HG02852 (cell line): ENCODE results near the gene ATP23.

Experiments used
- ATAC-seq: cut with Tn5 transposase; IDR thresholded peaks from one replicate; pipeline ENCODE4 v1.9.1; 2021; ENCODE audit warnings: mild to moderate bottlenecking, moderate library complexity; ENCODE audit not compliant: unreplicated experiment

The ATP23 gene

DNA sequence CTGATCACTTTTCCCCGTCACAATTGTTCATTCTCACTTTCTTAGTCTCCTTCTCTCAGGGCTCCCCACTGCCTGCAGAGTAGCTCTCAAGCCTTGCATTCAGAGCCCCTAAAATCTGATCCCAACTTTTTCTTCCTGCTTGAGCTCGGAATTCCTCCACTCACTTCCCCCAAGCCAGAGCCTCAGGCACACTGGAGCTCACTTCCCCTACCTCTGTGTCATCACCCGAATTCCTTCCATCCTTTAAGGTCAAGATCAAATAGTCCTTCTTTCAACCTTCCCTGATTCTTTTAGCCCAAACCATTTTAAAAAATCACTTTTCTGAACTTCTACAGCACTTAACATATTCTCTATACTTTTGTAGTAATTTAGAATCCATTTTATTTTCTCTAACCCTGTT lies 34.1 kb upstream of the ATP23 start:
- ATAC-seq = no peak

DNA sequence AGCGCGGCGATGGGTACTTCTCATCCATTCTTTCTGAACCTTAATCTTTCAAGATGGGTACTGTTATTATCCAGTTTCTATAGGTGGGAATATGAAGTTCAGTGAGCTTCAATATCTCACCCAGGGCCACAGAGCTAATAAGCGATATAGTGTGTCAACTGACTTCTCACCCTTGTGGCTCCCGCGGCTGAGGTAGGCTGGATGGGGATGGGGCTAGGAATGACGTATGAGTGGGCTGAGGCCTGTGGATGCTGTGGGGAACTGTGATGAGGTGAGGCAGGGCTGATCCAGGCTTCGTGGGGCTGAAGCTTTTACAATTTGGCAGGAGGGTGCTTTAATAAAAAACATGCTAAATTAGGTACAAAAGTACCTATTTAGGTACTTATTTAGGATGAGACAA lies 32.9 kb upstream of the ATP23 start:
- no peak for ATAC-seq

DNA sequence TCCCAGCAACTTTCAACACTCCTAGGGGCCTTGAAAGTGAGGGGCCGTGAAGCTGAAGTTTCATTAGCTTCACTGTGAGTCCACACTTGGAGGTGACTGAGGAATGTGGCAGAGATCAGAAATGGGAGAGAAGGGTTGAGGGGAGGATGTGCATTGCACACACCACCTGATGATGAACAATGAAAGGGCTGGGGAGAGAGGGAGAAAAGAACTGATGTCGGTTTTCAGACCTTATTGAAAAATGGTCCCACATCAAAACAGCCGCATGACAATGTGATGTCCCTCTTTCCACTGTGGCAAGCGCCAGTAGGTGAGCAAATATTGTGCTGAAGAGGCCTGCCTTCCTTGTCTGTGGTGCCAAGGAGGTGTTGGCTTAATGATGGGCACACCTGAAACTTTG lies 32.3 kb upstream of the ATP23 start:
- no peak for ATAC-seq

DNA sequence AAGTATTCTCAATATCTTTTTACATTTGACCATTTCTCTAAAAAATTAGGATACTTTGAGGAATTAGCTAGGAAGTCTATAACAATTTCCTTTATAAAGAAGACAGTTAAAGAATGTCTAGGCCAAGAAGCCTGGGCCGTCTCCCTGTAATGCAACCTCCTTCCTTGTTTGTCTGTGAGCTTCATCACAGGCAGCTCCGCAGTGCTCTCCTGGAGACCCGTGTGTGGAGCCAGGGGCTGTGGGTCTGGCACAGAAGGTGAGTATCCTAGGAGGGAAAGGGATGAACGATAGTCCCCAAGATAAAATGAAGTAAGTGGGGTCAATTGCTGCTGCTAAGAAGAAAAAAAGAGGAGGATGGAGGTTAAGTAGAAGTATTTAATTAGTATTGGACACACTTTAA lies 31.8 kb upstream of the ATP23 start:
- no peak for ATAC-seq

DNA sequence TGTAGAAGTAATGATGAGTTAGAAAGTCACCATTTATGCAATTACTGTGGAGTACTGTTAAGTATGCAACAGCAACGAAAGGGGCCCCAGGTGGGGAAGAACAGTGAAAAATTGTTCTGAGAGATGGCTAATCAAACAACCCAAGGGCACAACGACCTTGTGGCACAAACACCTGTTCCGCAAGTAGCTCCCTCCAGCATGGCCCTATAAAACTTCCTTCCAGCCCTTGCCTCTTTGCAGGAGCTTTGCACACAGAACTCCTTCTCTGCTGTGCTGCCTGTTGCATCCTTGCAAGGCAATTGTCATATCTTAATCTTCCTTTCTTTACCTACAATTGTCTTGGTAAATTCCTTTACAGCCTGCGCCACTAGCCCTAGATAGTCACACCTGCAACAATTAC lies 23.2 kb upstream of the ATP23 start:
- no peak for ATAC-seq

DNA sequence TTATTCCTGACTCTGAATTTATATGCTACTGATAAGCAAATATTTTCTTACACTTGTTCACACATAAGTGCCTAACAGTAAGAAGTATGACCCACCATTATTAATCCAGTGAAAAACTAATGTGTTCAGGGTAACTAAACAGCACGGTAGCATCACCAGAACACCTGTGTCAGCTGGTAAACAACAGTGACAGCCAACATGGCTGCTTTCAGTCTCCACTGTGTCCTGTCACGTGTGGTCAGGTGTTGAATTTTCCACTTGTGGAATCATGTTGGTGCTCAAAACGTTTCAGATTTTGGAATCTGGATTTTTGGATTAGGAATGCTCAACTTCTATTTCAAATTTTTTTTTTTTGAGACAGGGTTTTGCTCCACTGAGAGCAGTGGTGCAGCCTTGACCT lies 14.3 kb upstream of the ATP23 start:
- no peak for ATAC-seq

DNA sequence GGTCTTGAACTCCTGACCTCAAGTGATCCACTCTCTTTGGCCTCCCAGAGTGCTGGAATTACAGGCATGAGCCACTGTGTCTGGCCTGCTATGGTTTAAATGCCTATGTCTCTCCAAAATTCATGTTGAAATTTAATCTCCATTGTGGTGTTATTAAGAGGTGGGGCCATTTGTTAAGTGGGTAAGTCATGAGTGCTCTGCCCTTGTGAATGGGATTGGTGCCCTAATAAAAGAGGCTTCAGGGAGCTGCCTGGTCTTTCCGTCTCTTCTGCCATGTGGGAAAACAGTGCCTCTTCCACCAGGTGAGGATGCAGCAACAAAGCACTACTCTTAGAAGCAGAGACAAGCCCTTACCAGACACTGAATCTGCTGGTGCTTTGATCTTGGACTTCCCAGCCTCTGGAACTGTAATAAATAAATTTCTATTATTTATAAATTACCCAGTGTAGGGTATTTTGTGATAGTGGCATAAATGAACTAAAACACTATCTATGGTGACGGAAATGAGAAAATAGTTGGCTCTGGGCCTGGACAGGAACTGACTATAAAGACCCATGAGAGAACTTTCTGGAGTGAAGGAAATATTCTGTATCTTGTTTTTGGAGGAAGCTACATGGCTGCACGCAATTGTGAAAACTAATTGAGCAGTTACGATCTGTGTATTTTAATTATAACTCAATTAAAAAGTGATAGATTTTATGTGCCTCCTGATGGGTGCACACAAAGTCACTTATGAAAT lies 12.1 kb upstream of the ATP23 start:
- no peak for ATAC-seq

DNA sequence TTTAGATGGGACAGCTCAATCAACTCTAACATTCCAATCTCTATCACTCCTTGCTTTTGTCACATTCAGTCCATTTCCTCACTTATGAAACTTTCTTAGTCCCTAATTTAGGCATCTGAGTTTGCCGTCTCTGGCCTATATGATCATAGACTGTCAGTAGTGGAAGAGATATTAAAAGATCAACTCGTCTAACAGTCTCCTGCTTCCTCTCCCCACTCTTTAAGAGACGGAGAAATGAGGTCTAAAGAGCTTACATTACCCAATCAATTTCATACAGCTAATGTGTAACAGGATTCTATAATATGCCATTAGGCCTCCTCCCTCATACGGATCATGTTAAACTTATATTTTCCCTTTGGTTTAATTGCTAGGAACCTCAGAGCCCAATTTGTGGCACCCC lies 6.5 kb upstream of the ATP23 start:
- no peak for ATAC-seq

DNA sequence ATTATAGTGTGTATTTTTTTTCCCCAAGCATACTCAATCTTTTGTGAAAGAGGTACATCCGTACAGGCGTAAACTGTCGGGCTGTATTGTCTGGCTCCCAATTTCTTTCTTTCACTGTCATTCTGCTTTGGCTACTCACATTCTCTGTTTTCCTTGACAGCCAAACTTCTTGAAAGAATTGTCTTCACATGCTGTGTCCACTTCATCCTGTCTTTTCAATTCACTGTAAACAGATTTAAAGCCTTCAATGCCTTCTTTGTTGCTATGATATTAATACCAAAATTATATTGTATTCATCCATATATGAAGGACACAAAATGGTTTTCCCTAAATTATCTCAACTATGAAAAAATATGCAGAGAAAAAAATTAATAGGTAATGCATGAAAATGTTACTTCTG lies 6.0 kb upstream of the ATP23 start:
- no peak for ATAC-seq

DNA sequence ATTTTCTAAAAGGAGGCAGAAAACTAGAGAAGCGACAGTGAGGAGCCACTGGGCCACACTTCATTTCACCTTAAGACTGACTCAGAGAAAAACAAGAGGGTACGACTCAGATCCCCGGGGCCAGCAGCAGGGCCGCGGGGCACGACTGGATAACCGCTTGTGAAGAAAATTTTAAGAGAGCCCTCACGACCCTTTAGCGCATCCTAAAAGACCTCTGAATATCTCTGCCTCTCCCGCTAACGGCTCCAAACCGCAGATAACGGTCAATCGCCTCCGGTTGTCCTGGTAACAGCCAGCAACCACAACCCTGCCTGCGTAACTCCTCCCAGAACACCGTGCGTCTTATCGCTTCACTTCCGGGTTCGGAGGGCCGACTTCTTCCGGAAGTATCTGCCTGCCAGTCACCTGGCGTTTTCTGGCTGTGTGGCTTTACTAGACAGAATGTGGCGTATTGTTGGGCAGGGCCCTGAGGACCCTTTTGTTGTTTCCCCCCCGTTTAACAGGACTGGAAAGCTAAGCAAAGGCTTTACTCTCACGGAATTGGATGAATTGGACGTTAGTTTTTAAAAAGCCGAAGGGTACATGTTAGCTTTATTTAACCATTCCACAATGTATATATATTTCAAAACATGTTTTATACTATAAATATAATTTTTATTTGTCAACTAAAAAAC lies 5.4 kb upstream of the ATP23 start:
- ATAC-seq = peak; percentile 99

DNA sequence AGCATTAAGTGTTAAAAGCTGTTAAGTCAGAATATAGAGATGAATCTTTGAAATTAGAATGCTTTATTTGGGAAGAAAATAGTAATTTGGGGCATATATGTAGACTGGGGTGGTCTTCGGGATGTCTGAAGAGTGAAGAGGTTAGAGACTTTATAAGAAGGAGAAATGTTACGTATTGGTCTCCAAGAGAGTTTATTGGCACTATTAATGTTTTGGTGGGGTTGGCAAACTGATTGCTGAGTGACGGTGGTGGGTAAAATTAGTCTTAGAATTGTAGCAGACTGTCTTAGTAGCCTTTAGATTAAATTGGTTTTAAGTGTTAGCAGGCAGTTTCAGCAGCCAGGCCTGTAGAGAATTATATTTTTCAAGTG lies 4.9 kb upstream of the ATP23 start:
- ATAC-seq = no peak

DNA sequence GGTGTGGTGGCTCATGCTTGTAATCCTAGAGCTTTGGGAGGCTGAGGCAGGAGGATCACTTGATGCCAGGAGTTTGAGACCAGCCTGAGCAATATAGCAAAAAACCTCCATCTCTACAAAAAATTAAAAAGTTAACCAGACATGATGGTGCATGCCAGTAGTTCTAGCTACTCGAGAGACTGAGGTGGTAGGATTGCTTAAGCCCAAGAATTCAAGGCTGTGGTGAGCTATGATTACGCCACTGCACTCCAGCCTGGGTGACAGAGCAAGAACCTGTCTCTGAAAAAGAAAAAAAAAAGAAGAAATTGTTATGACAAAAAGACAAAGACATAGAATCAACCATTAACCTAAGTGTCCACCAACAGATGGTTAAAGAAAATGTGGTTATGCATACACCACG lies 2.1 kb upstream of the ATP23 start:
- no peak for ATAC-seq

DNA sequence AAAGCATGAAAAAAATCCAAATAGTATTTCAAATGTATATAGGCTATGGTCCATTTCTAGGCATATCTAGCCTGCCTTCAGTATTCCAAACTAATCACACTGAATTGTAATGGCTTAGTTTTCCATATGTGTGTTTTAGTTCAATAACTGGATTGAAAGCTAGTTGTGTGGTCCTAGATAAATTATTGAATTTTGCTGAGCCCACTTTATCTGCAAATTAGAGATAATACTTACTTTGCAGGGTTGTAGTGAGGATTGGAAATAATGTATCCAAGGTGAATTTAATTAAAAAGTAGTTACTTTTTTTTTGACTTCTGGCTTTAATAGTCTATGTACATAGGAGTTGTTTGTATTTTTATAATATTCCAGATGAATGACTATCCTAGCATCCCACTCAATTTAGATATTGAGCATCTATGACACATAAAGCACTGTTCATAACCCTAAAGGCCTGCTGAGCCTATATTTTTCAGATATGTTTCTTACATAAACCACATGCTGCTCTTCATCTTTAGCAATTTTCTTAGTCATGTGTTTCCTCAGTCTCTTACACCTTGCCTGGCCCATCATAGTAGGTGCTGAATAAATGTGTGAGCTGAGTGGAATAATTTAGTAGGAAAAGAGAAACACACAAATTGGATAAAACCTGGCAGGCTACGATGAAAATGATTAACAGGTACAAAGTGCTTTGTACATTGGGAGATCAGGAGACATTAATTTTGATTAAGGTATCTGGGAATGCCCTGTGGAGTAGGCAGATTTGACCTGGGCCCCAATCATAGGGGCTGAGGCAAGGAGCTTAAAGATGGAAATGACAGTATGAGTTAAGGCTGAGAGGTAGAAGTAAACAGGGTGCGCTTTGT lies 1.1 kb upstream of the ATP23 start:
- no peak for ATAC-seq

DNA sequence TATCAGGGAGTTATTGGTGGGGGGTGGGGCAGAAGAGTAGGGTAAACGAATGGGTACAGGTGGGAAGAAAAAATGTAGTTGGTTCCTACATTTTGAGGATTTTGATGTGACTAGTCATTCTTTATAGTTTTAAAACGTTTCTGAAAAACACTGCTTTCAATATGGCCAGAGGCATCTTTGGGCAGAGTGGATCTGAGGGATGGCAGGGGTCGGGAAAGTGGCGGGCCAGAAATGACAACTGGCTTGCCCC lies 527 bp upstream of the ATP23 start:
- no peak for ATAC-seq

DNA sequence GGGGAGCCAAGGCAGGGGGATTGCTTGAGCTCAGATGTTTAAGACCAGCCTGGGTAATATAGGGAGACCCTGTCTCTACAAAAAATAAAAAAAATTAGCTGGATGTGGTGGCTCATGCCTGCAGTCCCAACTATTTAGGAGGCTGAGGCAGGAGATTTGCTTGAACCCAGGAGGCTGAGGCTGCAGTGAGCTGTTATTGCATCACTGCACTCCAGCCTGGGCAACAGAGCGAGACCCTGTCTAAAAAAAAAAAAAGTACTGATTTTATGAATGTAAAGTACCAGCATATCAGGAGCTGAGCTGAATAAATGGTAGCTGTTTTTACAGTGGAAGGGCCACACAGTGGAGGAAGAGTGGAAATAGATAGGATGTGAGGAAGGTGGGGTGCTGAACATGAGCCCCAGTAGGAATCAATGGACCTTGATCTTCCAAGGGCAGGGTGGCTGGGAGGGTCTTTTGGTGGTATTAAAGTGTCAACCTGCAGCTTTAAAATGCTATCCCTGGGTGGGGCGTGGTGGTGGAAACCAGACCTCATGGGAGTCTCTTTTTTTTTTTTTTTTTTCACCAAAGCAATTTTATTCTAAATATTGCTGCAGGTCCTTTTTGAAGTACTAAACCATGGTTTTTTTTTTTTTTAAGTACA lies 2.2 kb downstream of the ATP23 start:
- no peak for ATAC-seq

DNA sequence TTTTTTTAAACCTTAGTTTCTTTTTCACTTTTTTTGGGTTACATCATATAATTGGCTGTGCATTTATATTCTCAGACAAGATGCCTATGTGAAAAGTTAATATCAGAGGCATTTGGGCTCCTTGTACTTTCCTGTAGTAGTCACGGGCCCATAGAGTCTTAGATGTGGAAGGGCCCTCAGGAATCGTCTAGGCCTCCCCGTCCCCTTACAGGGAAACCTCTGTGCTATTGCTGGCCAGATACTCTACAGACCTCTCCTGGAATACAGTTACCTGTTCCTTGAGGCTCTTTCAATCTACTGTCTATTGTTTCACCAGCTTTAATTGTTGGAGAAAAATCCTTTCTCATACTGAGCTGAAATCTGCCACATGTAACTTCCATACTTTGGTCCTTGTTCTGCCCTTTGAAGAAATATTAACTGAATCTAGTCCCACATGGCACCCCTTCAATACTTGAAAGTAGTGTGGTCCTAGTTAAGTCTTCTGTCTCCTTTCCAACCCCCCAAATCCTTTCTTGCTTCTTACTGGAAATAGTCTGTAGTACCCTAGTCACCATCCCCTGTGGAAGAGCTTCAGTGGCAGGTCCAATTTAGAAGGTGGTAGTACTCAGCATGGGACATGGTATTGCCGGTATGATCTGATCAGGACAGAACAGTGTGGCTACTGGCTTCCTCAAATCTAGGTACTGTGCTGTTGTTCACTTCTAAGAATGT lies 3.1 kb downstream of the ATP23 start:
- ATAC-seq = no peak

DNA sequence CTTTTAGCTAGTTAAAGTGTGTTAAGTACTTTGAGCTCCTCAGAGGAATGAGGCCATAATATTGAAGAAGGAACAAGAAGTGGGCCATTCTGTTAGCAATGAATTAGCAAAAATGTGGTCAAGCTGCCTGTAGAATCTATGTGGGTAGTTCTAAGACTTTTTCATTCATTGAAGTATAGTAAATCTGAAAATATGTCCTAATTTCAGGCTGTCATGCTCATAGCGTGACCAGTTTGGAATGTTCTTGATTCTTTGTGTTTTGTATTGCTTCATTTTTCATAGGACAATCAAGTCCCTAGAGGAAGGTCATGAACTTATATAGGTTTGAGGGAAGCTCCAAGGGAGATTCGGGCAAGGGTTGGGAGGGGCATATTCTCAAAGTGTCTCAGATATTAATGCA lies 11.4 kb downstream of the ATP23 start:
- no peak for ATAC-seq

DNA sequence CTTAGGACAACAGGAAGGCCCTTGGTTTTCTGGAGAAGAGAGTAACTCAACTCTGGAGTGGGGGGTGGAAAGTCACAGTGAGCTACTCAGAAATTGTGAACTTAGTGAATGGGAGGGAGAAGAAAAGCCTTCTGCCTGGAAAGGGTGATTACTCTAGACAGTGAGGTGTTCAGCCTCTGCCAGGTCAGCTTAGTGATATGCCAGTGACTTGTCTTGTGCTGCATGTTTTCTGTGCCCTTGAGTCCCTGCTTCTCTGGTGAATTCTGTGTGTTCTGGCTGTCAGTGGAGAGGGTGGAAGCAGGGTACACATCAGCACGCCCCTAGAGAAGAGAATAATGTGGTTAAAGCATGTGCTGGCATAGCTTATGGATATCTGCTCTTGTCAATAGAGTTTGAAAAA lies 13.4 kb downstream of the ATP23 start:
- no peak for ATAC-seq

DNA sequence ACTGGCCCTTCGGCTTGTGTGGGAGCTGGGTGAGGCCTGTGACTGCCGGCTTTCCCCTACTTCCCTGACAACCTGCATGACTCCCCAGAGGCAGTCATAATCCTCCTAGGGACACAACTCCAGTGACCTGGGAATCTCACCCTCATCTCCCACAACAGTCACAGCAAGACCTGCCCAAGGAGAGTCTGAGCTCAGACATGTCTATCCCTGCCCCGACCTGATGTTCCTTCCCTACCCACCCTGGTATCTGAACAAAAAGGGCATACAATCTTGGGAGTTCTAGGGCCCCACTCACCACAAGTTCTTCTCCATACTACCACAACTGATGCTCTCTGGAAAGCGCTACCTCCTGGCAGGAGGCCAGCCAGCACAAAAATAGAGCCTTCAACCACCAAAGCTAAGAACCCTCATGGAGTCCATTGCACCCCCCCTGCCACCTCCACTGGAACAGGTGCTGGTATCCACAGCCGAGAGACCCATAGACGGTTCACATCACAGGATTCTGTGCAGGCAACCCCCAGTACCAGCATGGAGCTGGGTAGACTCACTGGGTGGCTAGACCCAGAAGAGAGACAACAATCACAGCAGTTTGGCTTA lies 16.8 kb downstream of the ATP23 start:
- ATAC-seq = no peak

DNA sequence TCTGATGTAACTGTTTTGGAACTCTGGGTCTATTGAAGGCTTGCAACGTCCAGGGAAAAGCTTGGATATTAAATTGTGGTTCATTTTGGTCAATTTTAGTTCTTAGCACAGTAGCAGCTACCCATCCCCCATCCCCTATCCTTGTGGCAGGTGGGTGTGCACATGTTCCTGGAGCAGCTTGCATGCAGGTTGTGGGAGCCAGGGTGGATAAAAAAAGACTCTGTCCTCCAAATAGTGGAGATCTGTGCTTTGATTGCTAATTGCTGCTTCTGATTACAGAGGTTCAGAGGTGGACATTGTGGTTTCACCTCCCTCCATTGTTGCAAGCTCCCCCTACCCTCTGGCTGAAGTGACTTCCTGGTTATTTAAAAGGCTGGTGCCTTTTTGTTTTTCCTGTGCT lies 23.1 kb downstream of the ATP23 start:
- no peak for ATAC-seq

DNA sequence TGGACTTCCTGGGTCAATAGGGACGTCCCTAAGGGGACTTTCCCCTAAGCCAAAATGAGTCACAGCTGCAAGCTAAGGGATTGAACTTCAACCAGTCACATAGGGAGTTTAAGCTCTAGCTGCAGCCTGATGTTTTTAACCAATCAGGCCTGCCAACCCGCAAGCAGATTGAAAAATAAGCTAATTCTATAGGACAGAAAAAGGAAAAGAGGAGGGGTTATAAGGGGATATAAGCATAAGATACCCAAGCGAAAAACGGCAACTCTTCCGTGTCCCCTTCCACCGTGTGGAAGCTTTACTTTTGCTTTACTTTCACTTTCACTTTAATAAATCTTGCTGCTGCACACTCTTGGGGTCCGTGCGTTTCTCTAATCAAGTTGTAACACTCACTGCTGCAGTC lies 24.4 kb downstream of the ATP23 start:
- ATAC-seq = no peak
